Cardiac atrium fibroblast (primary cell): Measurements from ENCODE around the gene ISG20L2. TPM values are rescaled to one million over a fixed set of nuclear protein-coding genes. Genes with fewer than 3 reads are reported as not detected.

Experiments
- total RNA-seq: library from RNA; depleted of rRNA; stranded (reverse); fragments of >200 nt; gene quantifications from 2 replicates; pipeline ENCODE4 v1.2.3, GENCODE V29; 2015

The ISG20L2 gene, protein sequence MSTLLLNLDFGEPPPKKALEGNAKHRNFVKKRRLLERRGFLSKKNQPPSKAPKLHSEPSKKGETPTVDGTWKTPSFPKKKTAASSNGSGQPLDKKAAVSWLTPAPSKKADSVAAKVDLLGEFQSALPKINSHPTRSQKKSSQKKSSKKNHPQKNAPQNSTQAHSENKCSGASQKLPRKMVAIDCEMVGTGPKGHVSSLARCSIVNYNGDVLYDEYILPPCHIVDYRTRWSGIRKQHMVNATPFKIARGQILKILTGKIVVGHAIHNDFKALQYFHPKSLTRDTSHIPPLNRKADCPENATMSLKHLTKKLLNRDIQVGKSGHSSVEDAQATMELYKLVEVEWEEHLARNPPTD
- 13.7 and 18.0 TPM in 2 replicates for total RNA-seq

DNA sequence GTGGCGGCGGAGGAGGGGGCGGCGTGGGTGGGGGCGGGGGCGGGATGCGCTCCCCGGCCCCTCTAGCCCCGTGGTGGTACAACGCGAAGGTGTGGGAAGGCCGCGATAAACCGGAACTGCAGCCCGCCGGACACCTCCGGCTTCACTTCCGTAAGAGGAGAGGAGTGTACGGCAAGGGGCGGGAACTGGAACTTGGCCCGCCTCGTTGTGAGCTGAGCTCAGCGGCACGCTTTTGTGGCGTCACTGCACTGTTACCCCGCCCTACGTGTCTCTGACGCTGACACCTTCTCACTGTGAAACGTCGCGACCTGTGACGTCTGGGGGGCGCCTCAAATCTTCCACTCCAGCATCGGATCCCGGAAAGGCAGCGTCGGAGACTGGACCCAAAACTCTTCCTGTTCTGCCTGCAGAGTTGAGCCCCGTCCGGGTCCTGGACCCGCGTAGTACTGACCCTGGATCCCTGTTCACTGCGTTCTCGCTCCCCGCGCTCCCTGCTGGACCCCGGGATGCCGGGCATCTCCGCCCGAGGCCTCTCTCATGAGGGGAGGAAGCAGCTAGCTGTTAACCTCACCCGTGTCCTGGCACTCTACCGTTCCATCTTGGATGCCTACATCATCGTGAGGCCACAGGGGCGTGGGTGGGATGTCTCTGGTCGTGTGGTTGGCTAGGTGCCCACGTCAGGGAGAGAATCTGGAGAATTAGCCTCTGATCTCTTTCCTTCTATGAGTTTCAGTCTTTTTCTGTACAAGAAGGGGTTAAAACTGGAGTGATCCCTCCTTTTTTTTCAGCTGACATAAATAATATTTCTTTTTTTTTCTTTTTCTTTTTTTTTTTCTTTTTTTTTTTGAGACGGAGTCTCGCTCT is at the start of gene ISG20L2:
ISG20L2 (minus strand) TSS at position 168 of the 864 bp plus-strand sequence. CDS start 1,114 bp downstream, outside the sequence.

DNA sequence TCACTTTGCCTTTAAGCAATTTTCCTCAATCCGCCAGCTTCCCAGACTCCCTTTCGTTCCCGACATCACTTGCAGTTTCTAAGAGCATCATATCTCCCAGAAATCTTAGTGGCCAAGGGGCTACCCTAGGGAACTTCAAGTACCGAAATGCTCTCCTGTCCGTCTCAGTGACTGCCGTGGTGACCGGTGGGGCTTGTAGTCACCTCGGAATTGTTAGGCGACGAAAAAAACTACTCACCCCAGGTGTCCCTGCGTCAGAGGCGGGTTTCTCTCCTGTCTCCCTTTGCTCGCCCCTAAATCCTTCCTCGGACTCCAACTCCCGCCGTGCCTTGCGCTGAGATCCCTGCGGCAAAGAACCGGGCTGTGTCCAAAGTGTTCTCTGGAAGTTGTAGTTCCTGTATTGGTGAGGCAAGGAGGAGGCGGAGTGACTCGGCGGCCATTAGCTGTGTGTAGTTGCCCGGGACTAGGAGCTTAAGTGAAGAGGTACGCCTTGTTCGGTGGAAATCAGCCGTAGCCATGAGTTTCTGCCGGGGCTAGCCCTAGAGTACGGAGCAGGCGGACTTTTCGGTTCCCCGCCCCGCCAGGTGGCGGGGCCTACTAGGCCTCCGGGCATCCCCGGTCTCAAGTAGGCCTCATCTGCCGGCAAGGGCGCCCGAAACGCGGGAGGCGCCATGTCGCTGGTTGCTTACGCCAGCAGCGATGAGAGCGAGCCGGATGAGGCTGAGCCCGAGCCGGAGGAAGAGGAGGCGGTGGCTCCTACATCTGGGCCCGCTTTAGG is 38.7 kb upstream of the ISG20L2 start, which contains the start of gene PRCC:
PRCC (plus strand) TSS at position 435 of the 778 bp plus-strand sequence; CDS start at position 672, 237 bp downstream.

DNA sequence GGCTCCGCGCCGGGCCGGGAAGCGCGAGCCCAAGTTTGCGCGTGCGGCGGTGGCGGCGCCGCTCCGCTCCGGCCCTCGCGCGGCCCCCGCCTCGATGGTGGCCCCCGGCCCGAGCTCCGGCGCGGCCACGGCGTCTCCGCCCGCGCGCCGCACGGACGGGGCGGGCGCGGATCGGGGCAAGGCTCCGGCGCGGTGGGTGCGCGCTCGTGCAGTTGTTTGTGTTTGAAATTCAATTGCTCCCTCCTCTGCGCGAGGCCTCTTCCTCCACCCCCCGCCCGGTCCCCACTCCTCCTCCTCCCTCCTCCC is 22.8 kb upstream of the ISG20L2 start, which contains the start of gene HDGF:
HDGF (minus strand) TSS at position 225 of the 306 bp plus-strand sequence. CDS start 246 bp downstream, outside the sequence.

DNA sequence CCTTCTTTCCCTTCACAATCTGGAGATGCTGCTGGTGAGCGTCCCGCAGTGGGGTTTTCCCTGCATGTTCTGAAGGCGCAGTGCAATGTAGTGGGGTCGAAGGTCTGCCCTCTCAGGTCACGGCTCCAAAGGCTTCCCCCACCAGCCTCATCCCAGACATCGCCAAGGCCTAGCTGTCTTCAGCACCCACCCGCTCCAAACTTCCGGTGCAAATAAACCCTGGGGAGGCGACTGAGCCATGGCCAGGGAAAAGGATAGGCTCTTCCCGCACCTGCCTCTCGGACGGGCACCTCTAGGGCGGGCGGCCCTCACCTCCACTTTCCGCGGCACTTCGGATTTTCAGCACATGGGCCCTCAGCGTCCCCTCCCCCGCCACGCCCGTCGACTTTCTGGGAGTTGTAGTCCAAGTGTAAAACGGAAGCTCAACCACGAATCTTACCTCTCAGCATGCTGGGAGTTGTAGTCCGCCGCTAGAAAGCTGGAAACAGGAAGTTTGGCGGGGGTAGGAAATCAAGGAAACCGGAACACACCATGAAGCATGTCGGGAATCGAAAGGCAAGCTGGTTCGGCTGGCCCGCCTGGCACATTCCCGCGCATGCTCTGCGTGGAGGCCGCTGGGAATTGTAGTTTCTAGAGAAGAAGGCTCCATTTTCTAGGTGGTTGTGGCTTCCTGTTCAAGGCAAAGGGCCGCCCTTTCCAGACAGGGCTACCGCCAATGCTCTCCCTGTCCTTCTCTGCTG is 12.3 kb upstream of the ISG20L2 start, which contains the start of gene MRPL24:
MRPL24 (minus strand) TSS at position 348 of the 740 bp plus-strand sequence. CDS start 2,384 bp downstream, outside the sequence.

GRCh38 chr1:156727926-156728598 is 504 bp downstream of the ISG20L2 start, which contains the start of gene METTL25B:
METTL25B (plus strand) TSS chr1:156728469; CDS start chr1:156729105, 636 bp downstream.

DNA sequence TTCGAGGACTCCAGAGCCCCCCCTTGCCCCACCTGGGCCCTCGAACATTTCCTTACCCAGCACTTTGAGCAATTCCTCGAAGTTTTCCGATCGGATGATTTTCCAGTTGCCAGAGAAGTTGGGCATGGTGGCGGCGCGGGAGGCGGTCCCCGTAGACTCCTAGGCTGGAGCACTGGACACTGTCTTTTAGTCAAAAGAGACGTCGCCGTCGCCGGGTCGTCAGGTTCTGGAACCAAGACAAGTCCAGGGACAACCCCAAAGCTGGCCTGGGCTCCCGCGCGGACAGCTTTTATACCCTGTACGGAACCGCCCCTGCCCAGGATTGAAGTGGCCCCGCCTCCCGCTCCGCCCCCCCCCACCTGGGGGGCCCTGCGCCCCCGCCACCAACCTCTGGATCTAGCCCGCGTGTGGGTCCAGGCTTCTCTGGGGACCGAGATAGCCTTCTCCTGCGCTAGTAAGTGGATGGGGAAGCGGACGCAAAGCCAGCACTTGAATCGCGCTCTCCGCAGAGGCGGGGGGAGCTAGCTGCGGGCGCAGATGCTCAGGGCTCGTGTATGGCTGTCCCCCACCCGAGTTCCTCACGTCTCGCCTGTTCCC is 23.1 kb downstream of the ISG20L2 start, which contains the start of gene CRABP2:
CRABP2 (minus strand) TSS at position 263 of the 597 bp plus-strand sequence; CDS start at position 126, 137 bp downstream.

DNA sequence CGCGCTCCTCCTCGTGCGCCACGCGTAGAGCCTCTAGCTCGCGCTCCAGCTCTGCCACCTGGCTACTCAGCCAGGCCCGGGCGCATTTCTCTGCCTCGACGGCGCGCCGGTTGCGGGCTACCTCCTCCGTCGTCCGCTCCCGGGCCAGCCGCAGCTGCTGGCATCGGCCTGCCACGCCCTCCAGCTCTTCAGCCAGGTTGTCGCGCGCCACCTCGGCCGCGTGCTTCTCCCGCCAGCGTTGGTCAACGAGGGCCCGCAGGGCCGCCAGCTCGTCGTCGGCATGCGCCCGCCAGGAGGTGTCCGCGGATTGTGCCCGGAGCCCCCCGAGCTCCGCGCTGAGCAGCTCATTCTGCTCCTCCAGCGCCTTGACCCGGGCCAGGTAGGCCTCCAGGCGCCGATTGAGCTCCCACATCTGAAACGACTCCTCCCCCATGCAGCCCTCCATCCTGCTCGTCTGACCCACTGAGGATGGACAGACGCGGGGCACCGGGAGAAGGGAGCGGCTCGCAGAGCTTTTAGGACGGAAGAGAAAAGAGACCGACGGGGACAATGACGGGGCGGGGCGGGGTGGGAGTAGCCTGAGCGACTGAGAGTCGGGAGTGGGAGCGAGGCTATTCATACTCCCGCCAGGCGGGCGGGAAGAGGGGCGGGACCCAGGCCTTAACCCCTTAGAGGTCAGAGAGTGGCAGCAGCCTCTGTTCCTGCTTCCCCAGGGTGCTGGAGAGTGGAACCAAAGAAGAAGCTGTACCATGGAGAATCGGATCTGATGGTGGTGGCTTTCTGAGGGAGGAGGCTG is 51.5 kb downstream of the ISG20L2 start, which contains the start of gene NES:
NES (minus strand) TSS at position 588 of the 796 bp plus-strand sequence; CDS start at position 445, 143 bp downstream.

Other genes with a start within 250 kb of the ISG20L2 start
- 20.4 and 26.9 TPM in 2 replicates for gene MEF2D, start 228.0 kb downstream of the ISG20L2 start, total RNA-seq
- gene IQGAP3, start 156.2 kb downstream of the ISG20L2 start, total RNA-seq, result 4.3 and 5.5 TPM in 2 replicates
- gene TTC24, start 149.0 kb downstream of the ISG20L2 start, total RNA-seq, result not detected in 2 replicates
- 50.9 and 61.9 TPM in 2 replicates for gene NAXE, start 137.0 kb downstream of the ISG20L2 start, total RNA-seq
- gene GPATCH4, start 127.3 kb downstream of the ISG20L2 start, total RNA-seq, result 5.8 and 13.0 TPM in 2 replicates
- 2.3 TPM in 1 of 2 replicates, not detected in the other for gene HAPLN2, start 109.4 kb downstream of the ISG20L2 start, total RNA-seq
- not detected in 2 replicates for gene BCAN, start 86.6 kb downstream of the ISG20L2 start, total RNA-seq
- gene NES, start 51.4 kb downstream of the ISG20L2 start, total RNA-seq, result 27.6 and 30.3 TPM in 2 replicates
- 2.1 and 2.5 TPM in 2 replicates for gene CRABP2, start 23.2 kb downstream of the ISG20L2 start, total RNA-seq
- gene METTL25B, start 297 bp downstream of the ISG20L2 start, total RNA-seq, result 6.5 and 11.6 TPM in 2 replicates
- gene MRPL24, start 12.3 kb upstream of the ISG20L2 start, total RNA-seq, result 61.2 and 66.1 TPM in 2 replicates
- gene HDGF, start 22.9 kb upstream of the ISG20L2 start, total RNA-seq, result 134 and 156 TPM in 2 replicates
- 39.7 and 47.3 TPM in 2 replicates for gene PRCC, start 38.8 kb upstream of the ISG20L2 start, total RNA-seq
- 0.18 TPM in 1 of 2 replicates, not detected in the other for gene SH2D2A, start 88.1 kb upstream of the ISG20L2 start, total RNA-seq
- not detected in 2 replicates for gene INSRR, start 130.4 kb upstream of the ISG20L2 start, total RNA-seq
- 0.16 TPM in 1 of 2 replicates, not detected in the other for gene NTRK1, start 132.1 kb upstream of the ISG20L2 start, total RNA-seq
- gene PEAR1, start 165.0 kb upstream of the ISG20L2 start, total RNA-seq, result 16.7 and 19.3 TPM in 2 replicates
- gene LRRC71, start 191.9 kb upstream of the ISG20L2 start, total RNA-seq, result not detected in 2 replicates